ENCODE results near the gene F13A1. TPM values are rescaled to one million over a fixed set of nuclear protein-coding genes. Genes with fewer than 3 reads are reported as not detected.

Gene F13A1
- total and polyA plus RNA-seq, 2 donors from 2014 or later, result 28.9 to 275 TPM

DNA sequence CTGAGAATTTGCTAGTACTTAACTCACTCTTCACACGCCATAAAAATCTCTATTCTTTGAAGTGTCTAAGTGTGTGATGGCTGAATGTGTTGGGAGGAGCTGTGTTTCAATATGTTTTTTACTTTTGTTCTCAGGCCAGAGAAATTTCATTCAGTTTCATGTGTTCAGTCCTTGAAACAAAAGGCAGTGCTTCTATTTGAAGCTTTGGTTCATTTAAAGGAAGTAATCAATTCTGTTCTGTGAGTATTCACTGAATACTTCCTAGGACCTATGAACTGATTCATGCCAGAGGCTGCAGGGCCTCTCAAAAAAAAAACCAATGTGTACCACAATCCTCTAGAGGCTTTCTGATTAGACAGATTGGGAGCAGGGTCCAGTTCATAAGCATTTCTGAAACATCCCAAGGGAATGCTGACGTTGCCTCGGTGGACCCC is 12.4 kb upstream of the F13A1 start:
- TF ChIP-seq, protein P1, sequence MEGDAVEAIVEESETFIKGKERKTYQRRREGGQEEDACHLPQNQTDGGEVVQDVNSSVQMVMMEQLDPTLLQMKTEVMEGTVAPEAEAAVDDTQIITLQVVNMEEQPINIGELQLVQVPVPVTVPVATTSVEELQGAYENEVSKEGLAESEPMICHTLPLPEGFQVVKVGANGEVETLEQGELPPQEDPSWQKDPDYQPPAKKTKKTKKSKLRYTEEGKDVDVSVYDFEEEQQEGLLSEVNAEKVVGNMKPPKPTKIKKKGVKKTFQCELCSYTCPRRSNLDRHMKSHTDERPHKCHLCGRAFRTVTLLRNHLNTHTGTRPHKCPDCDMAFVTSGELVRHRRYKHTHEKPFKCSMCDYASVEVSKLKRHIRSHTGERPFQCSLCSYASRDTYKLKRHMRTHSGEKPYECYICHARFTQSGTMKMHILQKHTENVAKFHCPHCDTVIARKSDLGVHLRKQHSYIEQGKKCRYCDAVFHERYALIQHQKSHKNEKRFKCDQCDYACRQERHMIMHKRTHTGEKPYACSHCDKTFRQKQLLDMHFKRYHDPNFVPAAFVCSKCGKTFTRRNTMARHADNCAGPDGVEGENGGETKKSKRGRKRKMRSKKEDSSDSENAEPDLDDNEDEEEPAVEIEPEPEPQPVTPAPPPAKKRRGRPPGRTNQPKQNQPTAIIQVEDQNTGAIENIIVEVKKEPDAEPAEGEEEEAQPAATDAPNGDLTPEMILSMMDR (IDR thresholded peaks at IDR 0.05; ENCODE audit: borderline replicate concordance, extremely low read depth, insufficient read depth), result no peak
- no peaks in the 10 kb centered on the region for H3K36me3 ChIP-seq (ENCODE audit: control insufficient read depth in 2 of 3, insufficient read depth in 3 of 3, low read length in 3 of 3)
- H3K4me1 ChIP-seq (ENCODE audit: control insufficient read depth in 2 of 3, insufficient read depth in 2 of 3, low read depth in 1 of 3, low read length in 3 of 3), result peaks cover 0 to 4% (median 2%) of the 10 kb centered on the region in 3 donors
- intact Hi-C loops (cut with DNase I), result no loop called here
- DNase-seq (no peak), FAIRE-seq (no peak)
- H3K9me3 ChIP-seq (ENCODE audit: control insufficient read depth in 2 of 3, insufficient read depth in 1 of 3, low read length in 3 of 3), result no peaks in the 10 kb centered on the region
- no peaks in the 10 kb centered on the region for H3K27me3 ChIP-seq (ENCODE audit: control insufficient read depth, insufficient read depth, low read length)
- H3K9ac ChIP-seq (ENCODE audit: low read length in 3 of 3), result no peak overlapping the region
- no peak overlapping the region for H3K27ac ChIP-seq (ENCODE audit: low read depth in 2 of 2, low read length in 2 of 2)
- H3K4me3 ChIP-seq (ENCODE audit: low read length in 3 of 3), result no peak overlapping the region

DNA sequence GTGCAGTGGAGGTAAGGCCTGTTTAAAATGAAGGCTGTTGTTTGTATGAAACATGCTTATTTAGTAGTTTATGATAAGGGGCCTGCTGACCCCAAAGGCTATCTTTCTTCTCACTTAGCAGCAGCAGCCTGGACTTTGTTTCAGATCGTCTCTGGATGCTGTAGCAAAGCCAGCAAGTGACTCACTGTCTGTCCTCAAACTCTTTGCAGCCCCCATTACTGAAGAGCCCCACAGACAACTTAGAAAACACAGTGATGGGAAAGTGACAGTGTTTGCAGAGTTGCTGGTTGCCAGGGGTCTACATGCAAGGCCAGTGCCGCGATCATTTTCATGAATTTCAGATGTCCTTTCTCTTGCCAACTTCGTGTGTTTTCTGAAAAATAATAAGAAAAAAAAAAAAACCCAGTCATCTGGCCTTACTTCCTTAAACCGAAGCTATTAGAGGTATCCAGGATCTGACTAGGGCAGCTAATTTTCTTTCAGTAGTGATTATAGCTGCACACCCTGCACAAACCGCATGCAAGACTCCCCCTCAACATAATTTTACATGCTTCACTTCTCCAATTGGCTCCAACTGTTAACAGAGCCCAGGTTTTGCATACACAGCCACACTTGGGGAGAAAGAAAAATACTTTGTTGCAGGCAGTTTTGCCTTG is 11.6 kb upstream of the F13A1 start:
- no peaks in the 10 kb centered on the region for H3K9me3 ChIP-seq (ENCODE audit: control insufficient read depth in 2 of 3, insufficient read depth in 1 of 3, low read length in 3 of 3)
- TF ChIP-seq, protein P1 (IDR thresholded peaks at IDR 0.05; ENCODE audit: borderline replicate concordance, extremely low read depth, insufficient read depth), result no peak
- H3K4me3 ChIP-seq (ENCODE audit: low read length in 3 of 3), result no peak overlapping the region
- no peak overlapping the region for H3K27ac ChIP-seq (ENCODE audit: low read depth in 2 of 2, low read length in 2 of 2)
- H3K27me3 ChIP-seq (ENCODE audit: control insufficient read depth, insufficient read depth, low read length), result no peaks in the 10 kb centered on the region
- H3K9ac ChIP-seq (ENCODE audit: low read length in 3 of 3), result no peak overlapping the region
- DNase-seq, result peak in 2 of 5 donors; percentile 37 to 41
- no peaks in the 10 kb centered on the region for H3K36me3 ChIP-seq (ENCODE audit: control insufficient read depth in 2 of 3, insufficient read depth in 3 of 3, low read length in 3 of 3)
- FAIRE-seq, result no peak
- H3K4me1 ChIP-seq (ENCODE audit: control insufficient read depth in 2 of 3, insufficient read depth in 2 of 3, low read depth in 1 of 3, low read length in 3 of 3), result peaks cover 0 to 4% (median 2%) of the 10 kb centered on the region in 3 donors
- intact Hi-C loops (cut with DNase I), result no loop called here

DNA sequence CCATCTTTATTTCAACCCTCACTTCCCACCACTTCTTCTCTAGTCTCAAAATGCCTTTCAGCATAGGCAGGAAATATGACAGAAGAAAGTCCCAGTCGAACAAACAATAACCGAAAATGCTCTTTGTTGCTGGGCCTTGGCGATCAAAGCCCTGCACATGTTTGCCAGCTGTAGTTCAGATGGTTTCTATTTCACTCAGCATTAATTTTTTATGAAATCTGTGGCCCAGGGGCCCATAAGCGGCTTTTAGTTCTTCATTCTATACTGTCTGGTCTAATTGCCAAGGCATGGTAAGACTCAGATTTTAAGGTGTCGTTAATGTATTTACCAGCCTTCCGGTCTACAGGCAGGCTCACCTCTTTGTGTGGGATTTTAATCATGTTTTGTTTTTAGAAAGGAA is 10.9 kb upstream of the F13A1 start:
- Histone ChIP-seq H3K9ac (ENCODE audit: low read length in 3 of 3) (no peak overlapping the region), H3K36me3 (ENCODE audit: control insufficient read depth in 2 of 3, insufficient read depth in 3 of 3, low read length in 3 of 3) (no peaks in the 10 kb centered on the region), H3K4me3 (ENCODE audit: low read length in 3 of 3) (no peak overlapping the region), H3K4me1 (ENCODE audit: control insufficient read depth in 2 of 3, insufficient read depth in 2 of 3, low read depth in 1 of 3, low read length in 3 of 3) (peaks cover 0 to 4% (median 2%) of the 10 kb centered on the region in 3 donors), H3K9me3 (ENCODE audit: control insufficient read depth in 2 of 3, insufficient read depth in 1 of 3, low read length in 3 of 3) (no peaks in the 10 kb centered on the region), H3K27me3 (ENCODE audit: control insufficient read depth, insufficient read depth, low read length) (no peaks in the 10 kb centered on the region), H3K27ac (ENCODE audit: low read depth in 2 of 2, low read length in 2 of 2) (no peak overlapping the region)
- TF ChIP-seq, protein P1 (IDR thresholded peaks at IDR 0.05; ENCODE audit: borderline replicate concordance, extremely low read depth, insufficient read depth), result no peak
- intact Hi-C loops (cut with DNase I), result no loop called here
- FAIRE-seq (no peak), DNase-seq (peak in 1 of 5 donors; percentile 7)
